Motor neuron (in vitro differentiated cells): ENCODE measurements around the gene PCSK2. TPM values are rescaled to one million over a fixed set of nuclear protein-coding genes. Genes with fewer than 3 reads are reported as not detected.

ENCODE experiments used
- ATAC-seq, 8 experiments: fragments of 200-7000 bp; cut with Tn5 transposase; replicated peaks in 6 of 8; 2 replicates each; pipeline ENCODE4 v1.8.0; 2021; ENCODE audit warnings: mild to moderate bottlenecking in 8 of 8, moderate library complexity in 8 of 8
- H3K27ac ChIP-seq, 2 donors: fragments of 250-450 bp; sonication (Bioruptor Pico); 2 replicates each; pipeline ENCODE4 v1.9.0; 2021; ENCODE audit warnings: antibody characterized with exemption in 2 of 2, mild to moderate bottlenecking in 2 of 2, moderate library complexity in 1 of 2
- H3K4me1 ChIP-seq, 2 donors: fragments of 250-450 bp; sonication (Bioruptor Pico); replicated peaks in 1 of 2; 2 replicates each; pipeline ENCODE4 v1.6.1; 2021; ENCODE audit warnings: antibody characterized with exemption in 2 of 2, mild to moderate bottlenecking in 2 of 2, moderate library complexity in 1 of 2
- H3K4me3 ChIP-seq, 5 donors: fragments of 250-450 bp; sonication (Bioruptor Pico); 2 replicates each; pipeline ENCODE4 v1.9.0; 2021; ENCODE audit warnings: antibody characterized with exemption in 5 of 5, mild to moderate bottlenecking in 5 of 5, moderate library complexity in 4 of 5
- WGBS, 10 experiments: fragments of 450-650 bp; shearing (Covaris generic); methylation state at CpG; one replicate each; pipeline ENCODE4 v1.0.0; 2022; 5-methylcytosine and 5-hydroxymethylcytosine counted together
- in situ Hi-C, 9 experiments: fragments of 400-800 bp; cut with MboI; loops; one replicate each; pipeline ENCODE4 v1.15.0; 2021; ENCODE audit warnings: low sequenced_read_pairs in 9 of 9, low pct_unique_long_range_greater_than_20kb in 2 of 9; ENCODE audit not compliant: unreplicated experiment in 9 of 9
- total RNA-seq, 8 experiments: library from RNA; unstranded; fragments of 300-600 nt; gene quantifications; 2 replicates each; pipeline versions ENCODE4 v1.2.3 to v1.2.4, GENCODE V29; 2022

The PCSK2 gene, protein sequence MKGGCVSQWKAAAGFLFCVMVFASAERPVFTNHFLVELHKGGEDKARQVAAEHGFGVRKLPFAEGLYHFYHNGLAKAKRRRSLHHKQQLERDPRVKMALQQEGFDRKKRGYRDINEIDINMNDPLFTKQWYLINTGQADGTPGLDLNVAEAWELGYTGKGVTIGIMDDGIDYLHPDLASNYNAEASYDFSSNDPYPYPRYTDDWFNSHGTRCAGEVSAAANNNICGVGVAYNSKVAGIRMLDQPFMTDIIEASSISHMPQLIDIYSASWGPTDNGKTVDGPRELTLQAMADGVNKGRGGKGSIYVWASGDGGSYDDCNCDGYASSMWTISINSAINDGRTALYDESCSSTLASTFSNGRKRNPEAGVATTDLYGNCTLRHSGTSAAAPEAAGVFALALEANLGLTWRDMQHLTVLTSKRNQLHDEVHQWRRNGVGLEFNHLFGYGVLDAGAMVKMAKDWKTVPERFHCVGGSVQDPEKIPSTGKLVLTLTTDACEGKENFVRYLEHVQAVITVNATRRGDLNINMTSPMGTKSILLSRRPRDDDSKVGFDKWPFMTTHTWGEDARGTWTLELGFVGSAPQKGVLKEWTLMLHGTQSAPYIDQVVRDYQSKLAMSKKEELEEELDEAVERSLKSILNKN
- total RNA-seq = 10 to 100 TPM in 2 of 8 experiments, 1 to 10 TPM in 3, under 1 TPM in 2, not detected in 1; 0.21 to 27.0 (median 7.1) TPM

DNA sequence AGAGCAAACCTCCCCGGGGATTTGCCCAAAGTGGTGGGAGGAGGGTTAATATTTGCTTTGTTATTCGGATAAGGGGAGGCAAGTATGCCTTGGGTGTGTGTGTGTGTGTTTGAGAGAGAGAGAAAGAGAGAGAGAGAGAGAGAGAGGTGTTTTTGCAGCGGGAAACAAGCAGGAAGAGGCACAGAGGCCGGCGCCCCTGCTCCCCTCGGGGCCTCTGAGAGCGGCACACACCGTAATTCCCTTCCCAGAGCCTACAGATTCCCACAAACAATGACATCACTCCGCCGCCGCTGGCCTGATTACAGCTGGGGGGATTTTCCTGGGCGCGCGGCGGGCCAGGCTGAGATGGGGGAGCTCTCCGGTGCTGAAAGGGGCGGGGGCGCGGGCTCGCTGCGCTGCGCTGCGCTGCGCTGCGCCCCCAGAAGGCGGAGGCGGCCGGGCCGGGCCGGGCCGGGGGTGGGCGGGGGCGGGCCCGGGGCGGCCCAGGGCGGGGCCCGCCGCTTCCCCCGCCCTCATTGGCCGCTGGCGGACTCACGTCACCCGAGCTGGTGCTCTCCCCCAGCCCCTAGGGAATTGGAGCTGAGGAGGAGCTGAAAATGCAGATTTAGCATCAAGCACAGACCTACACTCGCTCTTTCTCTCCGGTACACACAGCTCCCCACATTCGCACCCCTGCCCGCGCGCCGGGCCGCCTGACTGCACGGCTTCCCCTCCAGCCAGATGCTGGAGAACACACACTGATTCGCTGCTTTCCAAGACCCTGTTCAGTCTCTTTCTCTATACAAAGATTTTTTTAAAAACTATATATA is at the start of gene PCSK2:
TSS of gene PCSK2 (plus strand) at position 631 of the 809 bp plus-strand sequence. CDS start 266 bp downstream, outside the sequence.
- peak within 1 kb of the TSS; percentile 42 to 77 (median 51) for H3K4me3 ChIP-seq
- ATAC-seq = peak; percentile 86 to 95 (median 90)
- in situ Hi-C loops = no loop called here
- WGBS, 10 experiments = 0 to 7% (median 0%) methylated on average over 3 to 8 of the region's 53 CpGs; no CpG with 5 or more reads in 3 of the 10 experiments
- peak within 1 kb of the TSS; percentile 88 to 90 for H3K27ac ChIP-seq
- H3K4me1 ChIP-seq = peaks cover 6 to 12% of the 10 kb centered on the region in 2 donors

DNA sequence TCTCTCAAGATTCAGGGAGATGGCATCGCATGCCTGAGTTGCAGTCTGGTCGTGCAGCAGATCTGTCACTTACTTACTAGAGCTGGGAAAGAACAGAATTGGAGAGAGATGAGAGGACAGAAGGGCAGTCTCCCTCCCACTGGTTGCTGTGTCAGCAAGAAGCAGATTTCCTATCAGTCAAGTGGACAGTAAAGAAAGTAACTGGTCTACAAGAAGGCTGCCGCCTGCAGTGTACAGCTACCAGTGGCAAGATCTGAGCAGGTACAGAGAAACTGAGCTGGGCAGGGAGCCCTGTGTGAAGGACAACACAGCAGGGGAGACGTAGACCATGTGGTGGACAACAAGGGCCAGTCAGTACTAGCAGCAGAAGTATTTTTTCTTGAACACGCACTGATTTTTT is 49.5 kb upstream of the PCSK2 start:
- Histone ChIP-seq H3K4me1 (peaks cover 3 to 9% of the 10 kb centered on the region in 2 donors), H3K27ac (no peak overlapping the region), H3K4me3 (no peak overlapping the region)
- ATAC-seq = peak in 2 of 8 experiments; percentile 20 to 31
- in situ Hi-C loops = no loop called here
- WGBS, 10 experiments = 0 to 100% (median 50%) methylated on average over 1 to 3 of the region's 5 CpGs; no CpG with 5 or more reads in 2 of the 10 experiments

GRCh38 chr20:17179840-17180239 is 47.0 kb upstream of the PCSK2 start:
- in situ Hi-C loops = no loop called here
- no peak for ATAC-seq
- Histone ChIP-seq H3K4me1 (peaks cover 0 to 3% of the 10 kb centered on the region in 2 donors), H3K27ac (no peak overlapping the region), H3K4me3 (no peak overlapping the region)
- WGBS, 10 experiments = 18 to 87% (median 50%) methylated on average over 1 to 4 of the region's 4 CpGs; no CpG with 5 or more reads in 6 of the 10 experiments

DNA sequence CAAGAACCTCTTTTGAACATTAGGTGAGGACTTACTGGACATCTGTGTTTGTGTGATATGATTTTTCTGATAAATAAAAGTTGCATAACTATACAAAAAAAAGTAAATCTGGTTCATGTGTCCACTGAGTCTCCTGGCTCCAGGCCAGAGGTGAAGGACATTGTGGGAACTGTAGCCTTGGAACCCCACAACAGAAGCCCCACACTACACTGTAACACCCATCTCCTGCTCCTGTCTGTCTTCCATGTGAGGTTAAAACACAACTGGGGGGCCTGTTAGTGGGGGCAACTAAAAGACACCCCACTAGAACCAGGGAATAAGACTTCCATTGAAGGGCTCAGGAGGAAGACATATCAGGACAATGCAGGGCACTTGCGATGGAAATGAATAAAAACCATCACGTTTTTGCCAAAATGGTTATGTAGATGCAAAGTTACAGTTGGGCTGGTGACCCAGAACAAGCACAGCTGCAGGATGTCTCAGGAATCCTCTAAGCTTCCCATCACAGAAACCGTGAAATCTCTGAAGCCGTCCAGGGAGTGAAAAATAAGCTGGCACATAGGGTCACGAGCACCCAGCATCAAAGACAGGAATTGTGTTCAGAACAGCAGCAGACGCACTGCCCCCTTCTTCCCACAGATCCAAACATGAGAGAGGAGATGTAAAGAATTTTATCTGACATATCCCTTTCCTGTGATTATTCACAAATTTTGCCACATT is 36.7 kb upstream of the PCSK2 start:
- no peak for ATAC-seq
- Histone ChIP-seq H3K4me1 (peaks cover 0 to 2% of the 10 kb centered on the region in 2 donors), H3K27ac (no peak overlapping the region), H3K4me3 (no peak overlapping the region)
- WGBS, 10 experiments = 16 to 100% (median 55%) methylated on average over 2 to 6 of the region's 6 CpGs; no CpG with 5 or more reads in 2 of the 10 experiments
- in situ Hi-C loops = no loop called here

DNA sequence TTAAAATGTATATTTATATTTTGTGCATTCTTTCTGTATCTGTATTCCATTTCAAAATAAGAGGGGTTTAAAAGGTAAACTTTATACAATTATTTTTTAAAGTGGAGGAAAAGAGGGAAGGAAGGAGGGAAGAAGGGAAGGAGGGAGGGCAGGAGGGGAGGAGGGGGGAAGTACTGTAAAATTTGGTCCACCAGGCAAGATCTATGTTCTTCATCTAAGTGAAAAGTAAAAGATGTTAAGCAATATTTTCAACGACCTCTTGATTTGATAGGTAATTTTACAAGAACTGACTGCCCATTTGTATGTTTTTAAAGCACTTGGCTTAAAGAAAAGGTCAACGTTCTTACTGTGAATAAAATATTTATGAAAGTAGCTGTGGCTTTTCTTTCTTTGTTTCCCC is 29.8 kb upstream of the PCSK2 start:
- 0 to 65% (median 30%) methylated on average over 1 to 2 of the region's 2 CpGs; no CpG with 5 or more reads in 6 of the 10 experiments for WGBS, 10 experiments
- in situ Hi-C loops = no loop called here
- no peak overlapping the region for H3K27ac ChIP-seq
- H3K4me1 ChIP-seq = peaks cover 0 to 8% of the 10 kb centered on the region in 2 donors
- ATAC-seq = no peak
- H3K4me3 ChIP-seq = no peak overlapping the region

- WGBS, 10 experiments = 10 to 100% (median 78%) methylated on average over 1 to 2 of the region's 2 CpGs
- Histone ChIP-seq H3K4me3 (no peak overlapping the region), H3K27ac (no peak overlapping the region), H3K4me1 (peaks cover 0 to 12% of the 10 kb centered on the region in 2 donors)
- in situ Hi-C loops = no loop called here
- no peak for ATAC-seq
Observed at GRCh38 chr20:17202030-17202429, 24.8 kb upstream of the PCSK2 start.

- 0 to 100% (median 35%) methylated on average over 1 to 8 of the region's 8 CpGs for WGBS, 10 experiments
- Histone ChIP-seq H3K4me3 (no peak overlapping the region), H3K4me1 (peaks cover 0 to 12% of the 10 kb centered on the region in 2 donors), H3K27ac (no peak overlapping the region)
- peak in 4 of 8 experiments; percentile 30 to 78 (median 58) for ATAC-seq
- in situ Hi-C loops = no loop called here
Observed at GRCh38 chr20:17202673-17203072, 24.2 kb upstream of the PCSK2 start.

GRCh38 chr20:17205084-17205813 is 21.6 kb upstream of the PCSK2 start:
- Histone ChIP-seq H3K4me1 (peaks cover 0 to 11% of the 10 kb centered on the region in 2 donors), H3K4me3 (no peak overlapping the region), H3K27ac (no peak overlapping the region)
- in situ Hi-C loops = no loop called here
- WGBS, 10 experiments = 0 to 100% (median 78%) methylated on average over 3 to 7 of the region's 7 CpGs; no CpG with 5 or more reads in 1 of the 10 experiments
- peak in 4 of 8 experiments; percentile 40 to 97 (median 74) for ATAC-seq

DNA sequence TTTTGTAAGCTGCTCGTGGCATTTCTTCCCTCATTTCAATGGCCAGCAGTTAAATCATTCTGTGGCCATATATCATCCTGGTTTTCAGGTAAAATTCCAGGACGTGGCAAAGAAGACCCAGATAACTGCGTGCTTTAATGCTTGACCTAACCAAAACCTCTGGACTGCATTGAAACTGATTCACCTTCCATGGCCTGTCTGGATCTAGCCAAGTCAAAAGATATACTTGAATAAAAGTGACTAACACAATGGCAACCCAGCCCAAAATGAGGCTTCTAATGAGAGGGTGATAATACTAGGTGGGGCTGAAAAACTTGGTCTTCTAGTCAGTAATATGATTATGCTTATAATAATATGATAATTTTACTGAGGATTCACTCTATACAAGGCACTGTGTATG is 16.5 kb upstream of the PCSK2 start:
- in situ Hi-C loops = no loop called here
- no peak overlapping the region for H3K4me3 ChIP-seq
- peak in 1 of 8 experiments; percentile 29 for ATAC-seq

GRCh38 chr20:17210983-17211382 is 15.9 kb upstream of the PCSK2 start:
- ATAC-seq = peak in 2 of 8 experiments; percentile 90 to 95
- in situ Hi-C loops = no loop called here
- WGBS, 10 experiments = 0 to 93% (median 78%) methylated on average over 1 to 2 of the region's 2 CpGs; no CpG with 5 or more reads in 4 of the 10 experiments
- H3K4me1 ChIP-seq = peaks cover 0 to 10% of the 10 kb centered on the region in 2 donors
- H3K27ac ChIP-seq = no peak overlapping the region
- H3K4me3 ChIP-seq = no peak overlapping the region

More for the DNA sequence above, 16.5 kb upstream of the PCSK2 start:
- H3K4me1 ChIP-seq = peaks cover 0 to 10% of the 10 kb centered on the region in 2 donors
- H3K27ac ChIP-seq = no peak overlapping the region
- WGBS, 10 experiments = 0 to 83% (median 25%) methylated on average over 1 to 3 of the region's 3 CpGs; no CpG with 5 or more reads in 1 of the 10 experiments

DNA sequence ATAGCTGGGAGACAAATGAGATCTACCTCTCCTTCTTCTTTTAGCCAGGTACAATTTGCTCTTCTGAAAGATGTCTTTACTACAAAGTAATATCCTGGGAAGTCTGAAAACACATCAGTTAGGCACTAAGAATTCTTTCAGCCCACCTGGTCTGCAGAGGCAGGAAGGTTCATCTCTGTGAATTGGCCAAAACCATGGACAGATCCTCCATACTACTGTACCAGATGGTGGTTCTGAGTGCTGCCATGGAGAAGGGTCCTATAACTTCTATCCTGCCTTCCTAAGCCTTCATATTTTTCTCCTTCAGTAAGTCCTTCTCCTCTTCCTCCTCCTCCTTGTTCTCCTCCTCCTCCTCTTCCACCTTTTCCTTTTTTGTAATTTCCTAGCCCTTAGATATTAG is 11.7 kb upstream of the PCSK2 start:
- peaks cover 0 to 10% of the 10 kb centered on the region in 2 donors for H3K4me1 ChIP-seq
- H3K27ac ChIP-seq = no peak overlapping the region
- in situ Hi-C loops = no loop called here
- H3K4me3 ChIP-seq = no peak overlapping the region
- no peak for ATAC-seq
